Neuronal stem cell (in vitro differentiated cells): Measurements from ENCODE around the gene MASP1.

Experiments used
- DNase-seq: peaks from one replicate; pipeline ENCODE4 v3.0.0-alpha.2; 2013; ENCODE audit warnings: low spot score
- H2AFZ ChIP-seq: one replicate; pipeline ENCODE4 v1.6.1; 2013; ENCODE audit warnings: mild to moderate bottlenecking, low read length, inconsistent platforms
- H2AK5ac ChIP-seq: 2 replicates; pipeline ENCODE4 v1.6.1; 2013; ENCODE audit warnings: low read depth, mild to moderate bottlenecking, inconsistent platforms, low read length, moderate library complexity, mixed read lengths
- H2BK120ac ChIP-seq: 2 replicates; pipeline ENCODE4 v1.6.1; 2013; ENCODE audit warnings: low read depth, mild to moderate bottlenecking, inconsistent platforms, low read length, moderate library complexity, mixed read lengths
- H2BK12ac ChIP-seq: one replicate; pipeline ENCODE4 v1.6.1; 2013; ENCODE audit warnings: low read length, inconsistent platforms
- H2BK15ac ChIP-seq: 2 replicates; pipeline ENCODE4 v1.6.1; 2013; ENCODE audit warnings: mild to moderate bottlenecking, low read length, inconsistent platforms, mixed read lengths
- H2BK5ac ChIP-seq: one replicate; pipeline ENCODE4 v1.6.1; 2013; ENCODE audit warnings: inconsistent platforms, mild to moderate bottlenecking, low read length, moderate library complexity
- H3K14ac ChIP-seq: one replicate; pipeline ENCODE4 v1.6.1; 2013; ENCODE audit warnings: low read length, inconsistent platforms
- H3K18ac ChIP-seq: 2 replicates; pipeline ENCODE4 v1.6.1; 2013; ENCODE audit warnings: low read length, inconsistent platforms
- H3K23ac ChIP-seq: 2 replicates; pipeline ENCODE4 v1.6.1; 2013; ENCODE audit warnings: low read depth, mild to moderate bottlenecking, mixed read lengths, low read length, inconsistent platforms; ENCODE audit not compliant: poor library complexity
- H3K27ac ChIP-seq: replicated peaks from 3 replicates; pipeline ENCODE4 v1.5.1; 2013; ENCODE audit warnings: low read length, inconsistent platforms
- H3K27me3 ChIP-seq, 3 experiments: 2 replicates each; pipeline ENCODE4 v1.6.1; 2013; ENCODE audit warnings: low read length in 3 of 3, mild to moderate bottlenecking in 2 of 3, inconsistent platforms in 1 of 3, low read depth in 1 of 3, mixed read lengths in 1 of 3, moderate library complexity in 1 of 3; ENCODE audit not compliant: control insufficient read depth in 3 of 3, insufficient read depth in 3 of 3
- H3K36me3 ChIP-seq, 2 donors: replicated peaks in 1 of 2; 2 replicates each; pipeline ENCODE4 v1.6.1; 2013; ENCODE audit warnings: low read length in 2 of 2; ENCODE audit not compliant: control insufficient read depth in 2 of 2, insufficient read depth in 2 of 2
- H3K4ac ChIP-seq: 2 replicates; pipeline ENCODE4 v1.6.1; 2013; ENCODE audit warnings: inconsistent platforms, mild to moderate bottlenecking, low read length, moderate library complexity
- H3K4me1 ChIP-seq, 2 donors: 1 replicate in 1 of 2; 2 replicates in 1 of 2; pipeline ENCODE4 v1.6.1; 2013; ENCODE audit warnings: low read length in 2 of 2, low read depth in 1 of 2; ENCODE audit not compliant: control insufficient read depth in 2 of 2, insufficient read depth in 1 of 2
- H3K4me2 ChIP-seq: one replicate; pipeline ENCODE4 v1.6.1; 2013; ENCODE audit warnings: mild to moderate bottlenecking, low read length, inconsistent platforms; ENCODE audit not compliant: insufficient read depth, poor library complexity, severe bottlenecking
- H3K4me3 ChIP-seq, 2 donors: 2 replicates each; pipeline ENCODE4 v1.5.1; 2013; ENCODE audit warnings: low read length in 2 of 2, mild to moderate bottlenecking in 2 of 2, inconsistent platforms in 1 of 2, moderate library complexity in 1 of 2
- H3K79me1 ChIP-seq: one replicate; pipeline ENCODE4 v1.6.1; 2013; ENCODE audit warnings: low read depth, mild to moderate bottlenecking, inconsistent platforms, low read length, moderate library complexity
- H3K9ac ChIP-seq: one replicate; pipeline ENCODE4 v1.6.1; 2013; ENCODE audit warnings: mild to moderate bottlenecking, low read depth, low read length, inconsistent platforms; ENCODE audit not compliant: poor library complexity
- H3K9me3 ChIP-seq, 2 donors: replicated peaks in 1 of 2; 2 replicates each; pipeline versions ENCODE3 to v1.6.1; 2013; ENCODE audit warnings: low read length in 2 of 2, mild to moderate bottlenecking in 2 of 2, inconsistent platforms in 1 of 2, low read depth in 1 of 2, mixed read lengths in 1 of 2, moderate library complexity in 1 of 2; ENCODE audit not compliant: control insufficient read depth in 2 of 2, insufficient read depth in 1 of 2
- H4K8ac ChIP-seq: one replicate; pipeline ENCODE4 v1.6.1; 2013; ENCODE audit warnings: low read depth, mild to moderate bottlenecking, inconsistent platforms, low read length, moderate library complexity
- H4K91ac ChIP-seq: one replicate; pipeline ENCODE4 v1.6.1; 2013; ENCODE audit warnings: low read length, low read depth, mild to moderate bottlenecking, inconsistent platforms; ENCODE audit not compliant: poor library complexity
- WGBS, 2 donors: extraction: QIAGEN DNeasy Blood & Tissue Kit; methylation state at CpG; one replicate each; pipeline ENCODE4 v1.1.7; 2013; ENCODE audit warnings: missing lambda C conversion rate in 2 of 2, mixed read lengths in 1 of 2; ENCODE audit not compliant: insufficient read length in 2 of 2, insufficient replicate concordance in 1 of 2; ENCODE audit errors: extremely low coverage in 2 of 2; 5-methylcytosine and 5-hydroxymethylcytosine counted together

Gene MASP1

GRCh38 chr3:187227658-187228258 is 63.8 kb downstream of the MASP1 start:
- Histone ChIP-seq H2BK5ac (no peak overlapping the region), H3K18ac (no peak overlapping the region), H4K91ac (no peak overlapping the region), H3K14ac (no peak overlapping the region), H3K4ac (no peak overlapping the region), H2AK5ac (no peak overlapping the region), H2BK12ac (no peak overlapping the region), H2BK120ac (no peak overlapping the region), H2AFZ (no peak overlapping the region), H3K27ac (no peak overlapping the region), H3K4me1 (no peaks in the 10 kb centered on the region), H4K8ac (no peak overlapping the region), H2BK15ac (no peak overlapping the region), H3K4me3 (no peak overlapping the region), H3K9me3 (no peaks in the 10 kb centered on the region), H3K36me3 (no peaks in the 10 kb centered on the region), H3K9ac (no peak overlapping the region), H3K27me3 (no peaks in the 10 kb centered on the region), H3K23ac (no peak overlapping the region), H3K4me2 (no peak overlapping the region), H3K79me1 (no peaks in the 10 kb centered on the region)
- no CpG with 5 or more reads among the region's 7 CpGs for WGBS, 2 donors
- DNase-seq: no peak

DNA sequence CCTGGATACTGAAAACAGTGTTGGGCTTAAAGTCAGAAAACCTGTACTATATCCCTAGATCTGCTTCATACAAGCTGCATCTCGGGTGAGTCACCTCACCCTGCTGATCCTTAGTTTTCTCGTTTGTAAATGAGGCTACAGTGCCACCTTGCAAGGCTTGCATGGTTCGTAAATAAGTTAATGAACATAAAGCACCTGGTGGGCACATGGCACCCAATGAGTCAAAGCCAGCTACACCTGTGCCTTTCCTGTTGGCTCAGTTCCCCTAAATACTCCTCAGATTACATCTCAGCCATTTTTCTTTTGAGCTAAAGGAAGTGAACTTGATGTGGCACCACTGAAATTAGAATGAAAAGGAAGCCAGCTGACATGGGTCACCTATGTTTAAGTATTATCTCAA is 67.7 kb downstream of the MASP1 start:
- Histone ChIP-seq H2BK5ac (no peak overlapping the region), H4K91ac (no peak overlapping the region), H3K23ac (no peak overlapping the region), H3K9me3 (no peaks in the 10 kb centered on the region), H3K4me2 (no peak overlapping the region), H3K4ac (no peak overlapping the region), H2BK120ac (no peak overlapping the region), H3K14ac (no peak overlapping the region), H3K4me3 (no peak overlapping the region), H3K27me3 (no peaks in the 10 kb centered on the region), H3K9ac (no peak overlapping the region), H2AFZ (no peak overlapping the region), H3K27ac (no peak overlapping the region), H3K18ac (no peak overlapping the region), H3K79me1 (no peaks in the 10 kb centered on the region), H4K8ac (no peak overlapping the region), H2BK15ac (no peak overlapping the region), H3K36me3 (no peaks in the 10 kb centered on the region), H2BK12ac (no peak overlapping the region), H3K4me1 (no peaks in the 10 kb centered on the region), H2AK5ac (no peak overlapping the region)
- DNase-seq: no peak
- WGBS, 2 donors: no CpG with 5 or more reads among the region's 3 CpGs

DNA sequence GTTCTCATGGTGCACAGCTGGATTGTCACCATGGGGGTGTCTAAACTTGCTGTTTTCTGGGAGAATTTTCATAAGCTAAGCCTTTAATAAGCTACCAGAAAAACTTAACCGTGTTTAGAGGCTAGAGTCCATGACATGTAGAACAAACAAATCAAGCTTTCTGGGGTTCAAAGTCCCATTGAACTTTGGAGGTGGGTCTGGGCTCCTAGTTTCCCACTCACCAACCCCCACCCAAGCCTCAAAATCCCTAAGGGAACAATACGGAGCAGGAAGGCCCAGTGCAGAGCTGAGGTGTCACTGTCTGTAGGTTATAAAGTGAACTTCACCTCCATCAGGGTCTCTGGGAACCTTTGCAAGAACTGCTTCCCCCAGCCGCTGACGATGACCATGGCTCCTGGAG is 68.7 kb downstream of the MASP1 start:
- H3K36me3 ChIP-seq: no peaks in the 10 kb centered on the region
- no peak overlapping the region for H2AK5ac ChIP-seq
- no peak overlapping the region for H2BK120ac ChIP-seq
- WGBS, 2 donors: no CpG with 5 or more reads among the region's 4 CpGs
- H2BK5ac ChIP-seq: no peak overlapping the region
- H3K9me3 ChIP-seq: no peaks in the 10 kb centered on the region
- no peak overlapping the region for H3K4me3 ChIP-seq
- H3K14ac ChIP-seq: no peak overlapping the region
- H3K23ac ChIP-seq: peak overlapping the region; percentile 8
- H3K9ac ChIP-seq: no peak overlapping the region
- no peak for DNase-seq
- H2BK12ac ChIP-seq: no peak overlapping the region
- H3K4me1 ChIP-seq: no peaks in the 10 kb centered on the region
- no peak overlapping the region for H3K18ac ChIP-seq
- no peak overlapping the region for H2BK15ac ChIP-seq
- no peak overlapping the region for H4K91ac ChIP-seq
- H3K27me3 ChIP-seq: no peaks in the 10 kb centered on the region
- H3K4ac ChIP-seq: no peak overlapping the region
- H3K27ac ChIP-seq: no peak overlapping the region
- H2AFZ ChIP-seq: no peak overlapping the region
- no peaks in the 10 kb centered on the region for H3K79me1 ChIP-seq
- no peak overlapping the region for H3K4me2 ChIP-seq
- no peak overlapping the region for H4K8ac ChIP-seq

DNA sequence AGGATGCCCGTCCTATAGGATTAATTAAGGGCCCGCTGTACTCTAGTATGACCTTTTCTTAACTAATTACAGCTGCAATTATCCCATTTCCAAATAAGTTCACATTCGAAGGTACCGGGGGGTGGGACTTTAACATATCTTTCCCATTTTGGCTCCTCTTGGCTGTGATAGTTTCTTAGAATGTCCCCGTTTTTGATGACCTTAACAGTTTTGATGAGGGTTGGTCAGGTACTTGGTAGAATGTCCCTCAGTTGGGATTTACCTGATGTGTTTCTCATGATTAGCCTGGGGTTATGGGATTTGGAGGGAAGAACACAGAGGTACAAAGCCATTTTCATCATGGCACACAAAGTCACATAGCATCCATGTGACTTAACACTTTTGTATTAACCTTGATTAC is 76.1 kb downstream of the MASP1 start:
- H2BK5ac ChIP-seq: no peak overlapping the region
- no peak overlapping the region for H4K8ac ChIP-seq
- DNase-seq: no peak
- no peak overlapping the region for H2AFZ ChIP-seq
- no peak overlapping the region for H3K4ac ChIP-seq
- H3K9ac ChIP-seq: no peak overlapping the region
- no peaks in the 10 kb centered on the region for H3K79me1 ChIP-seq
- no peak overlapping the region for H3K4me2 ChIP-seq
- H2BK120ac ChIP-seq: no peak overlapping the region
- H3K23ac ChIP-seq: no peak overlapping the region
- H3K4me1 ChIP-seq: peaks cover 0 to 3% of the 10 kb centered on the region in 2 donors
- H3K27me3 ChIP-seq: peaks cover 0 to 4% (median 0%) of the 10 kb centered on the region in 3 experiments
- no peak overlapping the region for H2AK5ac ChIP-seq
- no CpG with 5 or more reads among the region's 5 CpGs for WGBS, 2 donors
- no peak overlapping the region for H2BK12ac ChIP-seq
- H3K36me3 ChIP-seq: no peaks in the 10 kb centered on the region
- H3K27ac ChIP-seq: no peak overlapping the region
- no peak overlapping the region for H3K18ac ChIP-seq
- H3K9me3 ChIP-seq: no peaks in the 10 kb centered on the region
- H2BK15ac ChIP-seq: no peak overlapping the region
- H3K14ac ChIP-seq: no peak overlapping the region
- no peak overlapping the region for H4K91ac ChIP-seq
- H3K4me3 ChIP-seq: no peak overlapping the region
